Effector memory CD8-positive, alpha-beta T cell (primary cell): ENCODE data around the gene ZNF346.
A peak's percentile ranks its signal among the peaks of the same experiment; 100 is the strongest.

Experiments used
- ATAC-seq: fragments of 150-1000 bp; cut with Tn5 transposase; replicated peaks from 2 replicates; pipeline ENCODE4 v1.10.0; 2021; ENCODE audit warnings: mild to moderate bottlenecking, moderate library complexity
- DNase-seq, 3 experiments: peaks; one replicate each; pipeline ENCODE4 v3.0.0; 2021
- H3K27ac Mint-ChIP-seq, 2 donors: one replicate each; pipeline ENCODE4 v1.8.0; 2022; ENCODE audit warnings: mild to moderate bottlenecking in 2 of 2, mixed read lengths in 2 of 2, moderate library complexity in 2 of 2
- H3K27me3 Mint-ChIP-seq, 2 donors: one replicate each; pipeline ENCODE4 v1.8.0; 2022; ENCODE audit warnings: mixed read lengths in 2 of 2
- H3K36me3 Mint-ChIP-seq: one replicate; pipeline ENCODE4 v1.8.0; 2022; ENCODE audit warnings: mild to moderate bottlenecking, moderate library complexity, mixed read lengths; ENCODE audit not compliant: insufficient read depth
- H3K4me1 Mint-ChIP-seq, 2 donors: one replicate each; pipeline ENCODE4 v1.8.0; 2022; ENCODE audit warnings: low read depth in 2 of 2, mixed read lengths in 2 of 2
- H3K4me3 Mint-ChIP-seq, 2 donors: one replicate each; pipeline ENCODE4 v1.8.0; 2022; ENCODE audit warnings: mild to moderate bottlenecking in 2 of 2, mixed read lengths in 2 of 2, moderate library complexity in 2 of 2
- H3K9me3 Mint-ChIP-seq, 2 donors: one replicate each; pipeline ENCODE4 v1.8.0; 2022; ENCODE audit warnings: mixed read lengths in 2 of 2

ZNF346 gene

GRCh38 chr5:177064500-177065277, 42.2 kb downstream of the ZNF346 start:
- H3K4me3 Mint-ChIP-seq, result no peak overlapping the region
- DNase-seq, result no peak
- ATAC-seq, result no peak
- H3K27ac Mint-ChIP-seq, result no peak overlapping the region
- no peaks in the 10 kb centered on the region for H3K4me1 Mint-ChIP-seq
- no peaks in the 10 kb centered on the region for H3K27me3 Mint-ChIP-seq
- no peaks in the 10 kb centered on the region for H3K9me3 Mint-ChIP-seq
- H3K36me3 Mint-ChIP-seq, result peaks cover 27% of the 10 kb centered on the region

GRCh38 chr5:177065491-177065890, 43.0 kb downstream of the ZNF346 start:
- Mint-ChIP-seq H3K27ac (peak overlapping the region in 1 of 2 donors; percentile 82), H3K36me3 (peaks cover 28% of the 10 kb centered on the region), H3K9me3 (no peaks in the 10 kb centered on the region), H3K4me1 (no peaks in the 10 kb centered on the region), H3K27me3 (no peaks in the 10 kb centered on the region), H3K4me3 (no peak overlapping the region)
- ATAC-seq (no peak), DNase-seq (no peak)

- Mint-ChIP-seq H3K27me3 (no peaks in the 10 kb centered on the region), H3K27ac (peak overlapping the region in 1 of 2 donors; percentile 82), H3K4me3 (no peak overlapping the region), H3K36me3 (peaks cover 26% of the 10 kb centered on the region), H3K9me3 (no peaks in the 10 kb centered on the region), H3K4me1 (peaks cover 0 to 4% of the 10 kb centered on the region in 2 donors)
- ATAC-seq (no peak), DNase-seq (no peak)
Observed at GRCh38 chr5:177066224-177066623, 43.7 kb downstream of the ZNF346 start.

GRCh38 chr5:177067503-177067902, 45.0 kb downstream of the ZNF346 start:
- Mint-ChIP-seq H3K4me3 (no peak overlapping the region), H3K36me3 (peaks cover 28% of the 10 kb centered on the region), H3K9me3 (no peaks in the 10 kb centered on the region), H3K27me3 (no peaks in the 10 kb centered on the region), H3K27ac (no peak overlapping the region), H3K4me1 (peaks cover 4 to 7% of the 10 kb centered on the region in 2 donors)
- no peak for ATAC-seq
- no peak for DNase-seq

- DNase-seq (no peak), ATAC-seq (no peak)
- no peak overlapping the region for H3K4me3 Mint-ChIP-seq
Observed at GRCh38 chr5:177070536-177071191, 48.2 kb downstream of the ZNF346 start.

GRCh38 chr5:177071666-177072385, 49.3 kb downstream of the ZNF346 start:
- H3K36me3 Mint-ChIP-seq, result peaks cover 19% of the 10 kb centered on the region
- H3K4me1 Mint-ChIP-seq, result peaks cover 4 to 7% of the 10 kb centered on the region in 2 donors
- peak; percentile 62 to 71 (median 69) for DNase-seq
- H3K27me3 Mint-ChIP-seq, result no peaks in the 10 kb centered on the region
- no peak overlapping the region for H3K4me3 Mint-ChIP-seq
- peak; percentile 75 for ATAC-seq
- H3K27ac Mint-ChIP-seq, result no peak overlapping the region
- no peaks in the 10 kb centered on the region for H3K9me3 Mint-ChIP-seq

More at GRCh38 chr5:177070536-177071191, 48.2 kb downstream of the ZNF346 start:
- Mint-ChIP-seq H3K36me3 (peaks cover 16% of the 10 kb centered on the region), H3K27me3 (no peaks in the 10 kb centered on the region), H3K27ac (no peak overlapping the region), H3K9me3 (no peaks in the 10 kb centered on the region), H3K4me1 (peaks cover 4 to 7% of the 10 kb centered on the region in 2 donors)

GRCh38 chr5:177077335-177077734, 54.8 kb downstream of the ZNF346 start:
- ATAC-seq (no peak), DNase-seq (no peak)
- Mint-ChIP-seq H3K36me3 (peaks cover 3% of the 10 kb centered on the region), H3K9me3 (no peaks in the 10 kb centered on the region), H3K27ac (no peak overlapping the region), H3K27me3 (no peaks in the 10 kb centered on the region), H3K4me3 (no peak overlapping the region), H3K4me1 (no peaks in the 10 kb centered on the region)

- Mint-ChIP-seq H3K27ac (no peak overlapping the region), H3K4me1 (no peaks in the 10 kb centered on the region)
Observed at GRCh38 chr5:177079606-177080005, 57.1 kb downstream of the ZNF346 start.

GRCh38 chr5:177080265-177080664, 57.8 kb downstream of the ZNF346 start:
- Mint-ChIP-seq H3K4me1 (no peaks in the 10 kb centered on the region), H3K4me3 (no peak overlapping the region), H3K36me3 (peaks cover 3% of the 10 kb centered on the region), H3K9me3 (no peaks in the 10 kb centered on the region), H3K27ac (no peak overlapping the region), H3K27me3 (peaks cover 0 to 8% of the 10 kb centered on the region in 2 donors)
- ATAC-seq, result no peak
- DNase-seq, result no peak

More at GRCh38 chr5:177079606-177080005, 57.1 kb downstream of the ZNF346 start:
- H3K9me3 Mint-ChIP-seq, result no peaks in the 10 kb centered on the region
- H3K4me3 Mint-ChIP-seq, result no peak overlapping the region
- no peak for DNase-seq
- no peak for ATAC-seq
- peaks cover 0 to 8% of the 10 kb centered on the region in 2 donors for H3K27me3 Mint-ChIP-seq
- H3K36me3 Mint-ChIP-seq, result peaks cover 3% of the 10 kb centered on the region

- H3K9me3 Mint-ChIP-seq, result no peaks in the 10 kb centered on the region
- H3K27ac Mint-ChIP-seq, result no peak overlapping the region
- H3K4me1 Mint-ChIP-seq, result peaks cover 5 to 7% of the 10 kb centered on the region in 2 donors
- no peaks in the 10 kb centered on the region for H3K36me3 Mint-ChIP-seq
- peaks cover 0 to 8% of the 10 kb centered on the region in 2 donors for H3K27me3 Mint-ChIP-seq
- no peak for ATAC-seq
- no peak for DNase-seq
- no peak overlapping the region for H3K4me3 Mint-ChIP-seq
Observed at GRCh38 chr5:177081859-177082258, 59.4 kb downstream of the ZNF346 start.

- H3K4me1 Mint-ChIP-seq, result peaks cover 7 to 10% of the 10 kb centered on the region in 2 donors
- ATAC-seq (no peak), DNase-seq (no peak)
- no peak overlapping the region for H3K27ac Mint-ChIP-seq
- no peaks in the 10 kb centered on the region for H3K9me3 Mint-ChIP-seq
- no peaks in the 10 kb centered on the region for H3K36me3 Mint-ChIP-seq
- no peak overlapping the region for H3K4me3 Mint-ChIP-seq
- H3K27me3 Mint-ChIP-seq, result peaks cover 10 to 14% of the 10 kb centered on the region in 2 donors
Observed at GRCh38 chr5:177083357-177083756, 60.9 kb downstream of the ZNF346 start.

- ATAC-seq, result no peak
- no peak for DNase-seq
- H3K27me3 Mint-ChIP-seq, result peaks cover 10 to 14% of the 10 kb centered on the region in 2 donors
- H3K36me3 Mint-ChIP-seq, result no peaks in the 10 kb centered on the region
- H3K4me3 Mint-ChIP-seq, result no peak overlapping the region
- H3K4me1 Mint-ChIP-seq, result peaks cover 7 to 10% of the 10 kb centered on the region in 2 donors
- no peaks in the 10 kb centered on the region for H3K9me3 Mint-ChIP-seq
- H3K27ac Mint-ChIP-seq, result no peak overlapping the region
Observed at GRCh38 chr5:177084175-177084574, 61.7 kb downstream of the ZNF346 start.

- H3K4me1 Mint-ChIP-seq, result peaks cover 7 to 10% of the 10 kb centered on the region in 2 donors
- no peaks in the 10 kb centered on the region for H3K9me3 Mint-ChIP-seq
- peak overlapping the region; percentile 66 to 85 for H3K4me3 Mint-ChIP-seq
- ATAC-seq (no peak), DNase-seq (peak in 1 of 3 experiments; percentile 27)
- no peaks in the 10 kb centered on the region for H3K36me3 Mint-ChIP-seq
- no peak overlapping the region for H3K27ac Mint-ChIP-seq
- H3K27me3 Mint-ChIP-seq, result peaks cover 10 to 14% of the 10 kb centered on the region in 2 donors
Observed at GRCh38 chr5:177085985-177086653, 63.6 kb downstream of the ZNF346 start.
